IMR-90 (cell line): ENCODE results near the gene SOX21. TPM values are rescaled to one million over a fixed set of nuclear protein-coding genes. Genes with fewer than 3 reads are reported as not detected.

Source experiments
- CTCF ChIP-seq: conservative IDR thresholded peaks from 2 replicates; pipeline ENCODE4 v1.5.1; 2012; ENCODE audit warnings: mild to moderate bottlenecking, low read depth, low read length, improper control_type of control experiment
- polyA plus RNA-seq, 3 experiments: library from polyadenylated mRNA; depleted of rRNA; stranded (reverse); fragments of >200 nt; gene quantifications; 2 replicates each; pipeline ENCODE4 v1.2.3, GENCODE V29; 2012; ENCODE audit warnings: low replicate concordance in 1 of 3
- total RNA-seq: library from RNA; depleted of rRNA; stranded (reverse); fragments of >200 nt; gene quantifications from 2 replicates; pipeline ENCODE4 v1.2.3, GENCODE V29; 2012

Gene SOX21
- total and polyA plus RNA-seq, 2 of the 4 experiments (the other 2 are of a cell fraction) = not detected

- no peak for TF ChIP-seq CTCF
Measured at GRCh38 chr13:94711561-94712286, 621 bp downstream of the SOX21 start (continued).
